ENCODE measurements around the gene LCE2A.
A peak's percentile ranks its signal among the peaks of the same experiment; 100 is the strongest.

LCE2A gene

GRCh38 chr1:152707860-152708259, 9.7 kb downstream of the LCE2A start, which contains the start of gene LCE4A:
Gene LCE4A (plus strand): TSS chr1:152708160. CDS start chr1:152709076, 916 bp downstream.
- no peak for FAIRE-seq
- DNase-seq (ENCODE audit: insufficient read length, low spot score): no peak
- no peak for TF ChIP-seq CTCF (IDR thresholded peaks at IDR 0.05; ENCODE audit: insufficient read depth, missing control alignments)

GRCh38 chr1:152718238-152718637, 20.1 kb downstream of the LCE2A start:
- FAIRE-seq (no peak), DNase-seq (ENCODE audit: insufficient read length, low spot score) (no peak)
- no peak for TF ChIP-seq CTCF (IDR thresholded peaks at IDR 0.05; ENCODE audit: insufficient read depth, missing control alignments)

GRCh38 chr1:152725261-152725660, 27.1 kb downstream of the LCE2A start:
- DNase-seq (ENCODE audit: insufficient read length, low spot score) (no peak), FAIRE-seq (no peak)
- TF ChIP-seq CTCF (IDR thresholded peaks at IDR 0.05; ENCODE audit: insufficient read depth, missing control alignments): no peak

GRCh38 chr1:152728986-152729385, 30.8 kb downstream of the LCE2A start:
- no peak for DNase-seq (ENCODE audit: insufficient read length, low spot score)
- FAIRE-seq: no peak
- TF ChIP-seq CTCF (IDR thresholded peaks at IDR 0.05; ENCODE audit: insufficient read depth, missing control alignments): no peak

GRCh38 chr1:152735648-152736047, 37.5 kb downstream of the LCE2A start:
- peak; percentile 27 for TF ChIP-seq CTCF (IDR thresholded peaks at IDR 0.05; ENCODE audit: insufficient read depth, missing control alignments)
- DNase-seq (ENCODE audit: insufficient read length, low spot score) (no peak), FAIRE-seq (no peak)

GRCh38 chr1:152737997-152738396, 39.9 kb downstream of the LCE2A start:
- FAIRE-seq (no peak), DNase-seq (ENCODE audit: insufficient read length, low spot score) (no peak)
- TF ChIP-seq CTCF (IDR thresholded peaks at IDR 0.05; ENCODE audit: insufficient read depth, missing control alignments): no peak

- FAIRE-seq: no peak
- TF ChIP-seq CTCF (IDR thresholded peaks at IDR 0.05; ENCODE audit: insufficient read depth, missing control alignments): no peak
- DNase-seq (ENCODE audit: insufficient read length, low spot score): no peak
Observed at GRCh38 chr1:152739841-152740240, 41.7 kb downstream of the LCE2A start.

Data from D721Med (cell line).